HG03196 (cell line): Measurements from ENCODE around the gene GFY.
"Not testable (repeated sequence)": the region's sequence is repeated elsewhere in the genome, so short reads cannot be mapped to it uniquely, and the experiment has no call there.

Experiments
- ATAC-seq: cut with Tn5 transposase; IDR thresholded peaks from one replicate; pipeline ENCODE4 v1.9.1; 2021; ENCODE audit not compliant: unreplicated experiment

The GFY gene

GRCh38 chr19:49443366-49444099 is 18.3 kb downstream of the GFY start:
- ATAC-seq: peak; percentile 76

GRCh38 chr19:49444100-49444700 is 19.0 kb downstream of the GFY start:
- not testable (repeated sequence) for ATAC-seq

GRCh38 chr19:49445997-49446396 is 20.8 kb downstream of the GFY start:
- no peak for ATAC-seq

GRCh38 chr19:49447485-49448431 is 22.6 kb downstream of the GFY start:
- no peak for ATAC-seq

- ATAC-seq: no peak
These were observed 23.2 kb downstream of the GFY start for GRCh38 chr19:49448432-49448786.

GRCh38 chr19:49450405-49450804 is 25.2 kb downstream of the GFY start:
- no peak for ATAC-seq

- ATAC-seq: peak; percentile 57
These were observed 26.4 kb downstream of the GFY start, which contains the start of gene PIH1D1 for GRCh38 chr19:49451430-49452181. Gene PIH1D1 (minus strand): TSS chr19:49451814. CDS start chr19:49451574, 240 bp downstream.

- ATAC-seq: peak; percentile 85
These were observed 28.0 kb downstream of the GFY start, which contains the start of gene ALDH16A1 for GRCh38 chr19:49453013-49453756. Gene ALDH16A1 (plus strand): TSS chr19:49453225. CDS start chr19:49453332, 107 bp downstream.

GRCh38 chr19:49453757-49454240 is 28.6 kb downstream of the GFY start:
- no peak for ATAC-seq

- no peak for ATAC-seq
These were observed 30.6 kb downstream of the GFY start for GRCh38 chr19:49455773-49456172.

- no peak for ATAC-seq
These were observed 31.1 kb downstream of the GFY start for GRCh38 chr19:49456326-49456725.

- ATAC-seq: no peak
These were observed 33.3 kb downstream of the GFY start for GRCh38 chr19:49458567-49458903.

GRCh38 chr19:49459388-49459787 is 34.2 kb downstream of the GFY start:
- no peak for ATAC-seq

GRCh38 chr19:49461130-49461529 is 35.9 kb downstream of the GFY start:
- not testable (repeated sequence) for ATAC-seq

- no peak for ATAC-seq
These were observed 36.5 kb downstream of the GFY start for GRCh38 chr19:49461656-49462055.

- no peak for ATAC-seq
These were observed 37.3 kb downstream of the GFY start for GRCh38 chr19:49462492-49462891.

GRCh38 chr19:49463960-49464740 is 39.0 kb downstream of the GFY start:
- no peak for ATAC-seq

GRCh38 chr19:49465371-49465770 is 40.2 kb downstream of the GFY start:
- no peak for ATAC-seq

- ATAC-seq: no peak
These were observed 43.0 kb downstream of the GFY start for GRCh38 chr19:49468199-49468598.
